Breast epithelium (tissue), 3 donors: ENCODE measurements around the gene TESMIN.

Experiments used
- POLR2A ChIP-seq: fragments of 450-650 bp; IDR thresholded peaks from one replicate; pipeline ENCODE4 v1.6.1; 2016; ENCODE audit warnings: antibody characterized with exemption, mild to moderate bottlenecking, moderate library complexity
- TF ChIP-seq, protein P1 (sequence below), 3 donors: fragments of 450-650 bp; IDR thresholded peaks; one replicate each; pipeline ENCODE4 v1.5.1; 2016 to 2017; ENCODE audit warnings: antibody characterized with exemption in 3 of 3, mild to moderate bottlenecking in 3 of 3, moderate library complexity in 3 of 3

DNA sequence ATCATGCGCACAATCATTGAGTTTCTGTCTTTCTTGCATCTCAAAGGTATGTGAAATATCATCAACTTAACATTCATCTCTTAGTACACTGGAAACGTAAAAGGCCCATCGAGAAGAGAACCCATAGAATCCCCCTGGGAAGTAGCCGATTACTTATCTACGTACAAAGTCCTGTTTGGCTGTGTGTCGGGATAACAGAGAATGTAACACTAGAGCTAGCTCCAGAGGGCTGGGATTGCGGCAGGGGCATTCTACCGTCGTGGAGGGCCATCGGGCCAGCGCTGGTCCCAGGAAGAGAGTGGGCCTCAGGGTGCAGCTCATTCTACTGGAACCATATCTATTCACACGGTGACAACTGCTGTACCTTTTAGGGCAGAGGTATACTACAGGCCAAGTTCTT, 62.4 kb downstream of the TESMIN start:
- TF ChIP-seq, protein P1, sequence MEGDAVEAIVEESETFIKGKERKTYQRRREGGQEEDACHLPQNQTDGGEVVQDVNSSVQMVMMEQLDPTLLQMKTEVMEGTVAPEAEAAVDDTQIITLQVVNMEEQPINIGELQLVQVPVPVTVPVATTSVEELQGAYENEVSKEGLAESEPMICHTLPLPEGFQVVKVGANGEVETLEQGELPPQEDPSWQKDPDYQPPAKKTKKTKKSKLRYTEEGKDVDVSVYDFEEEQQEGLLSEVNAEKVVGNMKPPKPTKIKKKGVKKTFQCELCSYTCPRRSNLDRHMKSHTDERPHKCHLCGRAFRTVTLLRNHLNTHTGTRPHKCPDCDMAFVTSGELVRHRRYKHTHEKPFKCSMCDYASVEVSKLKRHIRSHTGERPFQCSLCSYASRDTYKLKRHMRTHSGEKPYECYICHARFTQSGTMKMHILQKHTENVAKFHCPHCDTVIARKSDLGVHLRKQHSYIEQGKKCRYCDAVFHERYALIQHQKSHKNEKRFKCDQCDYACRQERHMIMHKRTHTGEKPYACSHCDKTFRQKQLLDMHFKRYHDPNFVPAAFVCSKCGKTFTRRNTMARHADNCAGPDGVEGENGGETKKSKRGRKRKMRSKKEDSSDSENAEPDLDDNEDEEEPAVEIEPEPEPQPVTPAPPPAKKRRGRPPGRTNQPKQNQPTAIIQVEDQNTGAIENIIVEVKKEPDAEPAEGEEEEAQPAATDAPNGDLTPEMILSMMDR (IDR thresholded peaks at IDR 0.05) = no peak
- no peak for TF ChIP-seq POLR2A
